GM08714 (cell line): ENCODE measurements around the gene USP17L15.
"Not testable (repeated sequence)": the region's sequence is repeated elsewhere in the genome, so short reads cannot be mapped to it uniquely, and the experiment has no call there.

Source experiments
- H3K4me3 ChIP-seq: fragments of 200-500 bp; sonication (Bioruptor generic); 2 replicates; pipeline ENCODE4 v1.5.1; 2014; ENCODE audit warnings: mild to moderate bottlenecking, low read length, inconsistent platforms

The USP17L15 gene, protein sequence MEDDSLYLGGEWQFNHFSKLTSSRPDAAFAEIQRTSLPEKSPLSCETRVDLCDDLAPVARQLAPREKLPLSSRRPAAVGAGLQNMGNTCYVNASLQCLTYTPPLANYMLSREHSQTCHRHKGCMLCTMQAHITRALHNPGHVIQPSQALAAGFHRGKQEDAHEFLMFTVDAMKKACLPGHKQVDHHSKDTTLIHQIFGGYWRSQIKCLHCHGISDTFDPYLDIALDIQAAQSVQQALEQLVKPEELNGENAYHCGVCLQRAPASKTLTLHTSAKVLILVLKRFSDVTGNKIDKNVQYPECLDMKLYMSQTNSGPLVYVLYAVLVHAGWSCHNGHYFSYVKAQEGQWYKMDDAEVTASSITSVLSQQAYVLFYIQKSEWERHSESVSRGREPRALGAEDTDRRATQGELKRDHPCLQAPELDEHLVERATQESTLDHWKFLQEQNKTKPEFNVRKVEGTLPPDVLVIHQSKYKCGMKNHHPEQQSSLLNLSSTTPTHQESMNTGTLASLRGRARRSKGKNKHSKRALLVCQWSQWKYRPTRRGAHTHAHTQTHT

DNA sequence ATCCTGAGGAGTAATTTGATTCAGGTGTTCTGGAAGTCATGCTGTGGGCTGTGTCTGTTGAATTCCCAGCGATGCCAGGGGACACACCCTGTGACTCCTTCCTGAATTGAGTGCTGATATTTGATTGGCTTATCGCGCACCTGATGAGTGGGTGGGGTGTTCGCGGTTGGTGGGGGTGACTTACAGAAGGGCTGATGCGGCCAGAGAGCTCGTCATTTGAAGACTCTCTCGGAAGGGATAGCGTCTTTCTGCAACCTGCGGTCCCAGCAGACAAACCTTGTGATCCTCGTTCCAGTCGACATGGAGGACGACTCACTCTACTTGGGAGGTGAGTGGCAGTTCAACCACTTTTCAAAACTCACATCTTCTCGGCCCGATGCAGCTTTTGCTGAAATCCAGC is at the start of gene USP17L15:
Gene USP17L15, plus strand, starts transcription at position 301 of the 400 bp plus-strand sequence. Its CDS starts 0 bp downstream, at position 301.
- not testable (repeated sequence) for H3K4me3 ChIP-seq

DNA sequence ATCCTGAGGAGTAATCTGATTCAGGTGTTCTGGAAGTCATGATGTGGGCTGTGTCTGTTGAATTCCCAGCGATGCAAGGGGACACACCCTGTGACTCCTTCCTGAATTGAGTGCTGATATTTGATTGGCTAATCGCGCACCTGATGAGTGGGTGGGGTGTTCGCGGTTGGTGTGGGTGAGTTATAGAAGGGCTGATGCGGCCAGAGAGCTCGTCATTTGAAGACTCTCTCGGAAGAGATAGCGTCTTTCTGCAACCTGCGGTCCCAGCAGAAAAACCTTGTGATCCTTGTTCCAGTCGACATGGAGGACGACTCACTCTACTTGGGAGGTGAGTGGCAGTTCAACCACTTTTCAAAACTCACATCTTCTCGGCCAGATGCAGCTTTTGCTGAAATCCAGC is 23.8 kb upstream of the USP17L15 start, which contains the start of gene USP17L10:
Gene USP17L10, plus strand, starts transcription at position 301 of the 400 bp plus-strand sequence. Its CDS starts 0 bp downstream, at position 301.
- H3K4me3 ChIP-seq = not testable (repeated sequence)

DNA sequence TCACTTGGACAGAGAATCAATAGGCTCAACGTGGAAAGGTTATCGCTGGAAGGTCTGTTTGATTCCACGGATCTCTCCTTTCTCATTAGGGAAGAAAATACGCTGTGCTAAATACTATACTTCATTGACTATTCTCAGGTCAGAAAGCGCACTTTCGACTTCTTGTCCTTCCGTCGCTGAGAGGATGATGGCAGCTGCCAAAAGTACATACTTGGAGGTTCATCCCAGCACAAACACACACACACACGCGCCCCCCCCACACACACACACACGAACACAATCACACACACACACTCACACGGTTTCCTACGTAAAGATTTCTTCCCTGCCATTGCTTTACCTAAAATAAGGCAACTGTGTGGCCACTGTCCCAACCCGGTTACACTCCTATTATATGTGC is 19.5 kb upstream of the USP17L15 start:
- not testable (repeated sequence) for H3K4me3 ChIP-seq

DNA sequence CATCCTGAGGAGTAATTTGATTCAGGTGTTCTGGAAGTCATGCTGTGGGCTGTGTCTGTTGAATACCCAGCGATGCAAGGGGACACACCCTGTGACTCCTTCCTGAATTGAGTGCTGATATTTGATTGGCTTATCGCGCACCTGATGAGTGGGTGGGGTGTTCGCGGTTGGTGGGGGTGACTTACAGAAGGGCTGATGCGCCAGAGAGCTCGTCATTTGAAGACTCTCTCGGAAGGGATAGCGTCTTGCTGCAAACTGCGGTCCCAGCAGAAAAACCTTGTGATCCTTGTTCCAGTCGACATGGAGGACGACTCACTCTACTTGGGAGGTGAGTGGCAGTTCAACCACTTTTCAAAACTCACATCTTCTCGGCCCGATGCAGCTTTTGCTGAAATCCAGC is 19.1 kb upstream of the USP17L15 start, which contains the start of gene USP17L11:
Gene USP17L11, plus strand, starts transcription at position 301 of the 400 bp plus-strand sequence. Its CDS starts 0 bp downstream, at position 301.
- not testable (repeated sequence) for H3K4me3 ChIP-seq

DNA sequence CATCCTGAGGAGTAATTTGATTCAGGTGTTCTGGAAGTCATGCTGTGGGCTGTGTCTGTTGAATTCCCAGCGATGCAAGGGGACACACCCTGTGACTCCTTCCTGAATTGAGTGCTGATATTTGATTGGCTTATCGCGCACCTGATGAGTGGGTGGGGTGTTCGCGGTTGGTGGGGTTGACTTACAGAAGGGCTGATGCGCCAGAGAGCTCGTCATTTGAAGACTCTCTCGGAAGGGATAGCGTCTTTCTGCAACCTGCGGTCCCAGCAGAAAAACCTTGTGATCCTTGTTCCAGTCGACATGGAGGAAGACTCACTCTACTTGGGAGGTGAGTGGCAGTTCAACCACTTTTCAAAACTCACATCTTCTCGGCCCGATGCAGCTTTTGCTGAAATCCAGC is 14.3 kb upstream of the USP17L15 start, which contains the start of gene USP17L12:
Gene USP17L12, plus strand, starts transcription at position 301 of the 400 bp plus-strand sequence. Its CDS starts 0 bp downstream, at position 301.
- not testable (repeated sequence) for H3K4me3 ChIP-seq

DNA sequence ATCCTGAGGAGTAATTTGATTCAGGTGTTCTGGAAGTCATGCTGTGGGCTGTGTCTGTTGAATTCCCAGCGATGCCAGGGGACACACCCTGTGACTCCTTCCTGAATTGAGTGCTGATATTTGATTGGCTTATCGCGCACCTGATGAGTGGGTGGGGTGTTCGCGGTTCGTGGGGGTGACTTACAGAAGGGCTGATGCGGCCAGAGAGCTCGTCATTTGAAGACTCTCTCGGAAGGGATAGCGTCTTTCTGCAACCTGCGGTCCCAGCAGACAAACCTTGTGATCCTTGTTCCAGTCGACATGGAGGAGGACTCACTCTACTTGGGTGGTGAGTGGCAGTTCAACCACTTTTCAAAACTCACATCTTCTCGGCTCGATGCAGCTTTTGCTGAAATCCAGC is 9.6 kb upstream of the USP17L15 start, which contains the start of gene USP17L13:
Gene USP17L13, plus strand, starts transcription at position 301 of the 400 bp plus-strand sequence. Its CDS starts 0 bp downstream, at position 301.
- not testable (repeated sequence) for H3K4me3 ChIP-seq

DNA sequence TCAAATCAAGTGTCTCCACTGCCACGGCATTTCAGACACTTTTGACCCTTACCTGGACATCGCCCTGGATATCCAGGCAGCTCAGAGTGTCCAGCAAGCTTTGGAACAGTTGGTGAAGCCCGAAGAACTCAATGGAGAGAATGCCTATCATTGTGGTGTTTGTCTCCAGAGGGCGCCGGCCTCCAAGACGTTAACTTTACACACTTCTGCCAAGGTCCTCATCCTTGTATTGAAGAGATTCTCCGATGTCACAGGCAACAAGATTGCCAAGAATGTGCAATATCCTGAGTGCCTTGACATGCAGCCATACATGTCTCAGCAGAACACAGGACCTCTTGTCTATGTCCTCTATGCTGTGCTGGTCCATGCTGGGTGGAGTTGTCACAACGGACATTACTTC is 3.9 kb upstream of the USP17L15 start:
- H3K4me3 ChIP-seq = not testable (repeated sequence)

DNA sequence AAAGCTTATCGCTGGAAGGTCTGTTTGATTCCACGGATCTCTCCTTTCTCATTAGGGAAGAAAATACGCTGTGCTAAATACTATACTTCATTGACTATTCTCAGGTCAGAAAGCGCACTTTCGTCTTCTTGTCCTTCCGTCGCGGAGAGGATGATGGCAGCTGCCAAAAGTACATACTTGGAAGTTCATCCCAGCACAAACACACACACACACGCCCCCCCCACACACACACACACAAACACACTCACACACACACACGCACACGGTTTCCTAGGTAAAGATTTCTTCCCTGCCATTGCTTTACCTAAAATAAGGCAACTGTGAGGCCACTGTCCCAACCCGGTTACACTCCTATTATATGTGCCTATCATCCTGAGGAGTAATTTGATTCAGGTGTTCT is 4.3 kb downstream of the USP17L15 start:
- not testable (repeated sequence) for H3K4me3 ChIP-seq

DNA sequence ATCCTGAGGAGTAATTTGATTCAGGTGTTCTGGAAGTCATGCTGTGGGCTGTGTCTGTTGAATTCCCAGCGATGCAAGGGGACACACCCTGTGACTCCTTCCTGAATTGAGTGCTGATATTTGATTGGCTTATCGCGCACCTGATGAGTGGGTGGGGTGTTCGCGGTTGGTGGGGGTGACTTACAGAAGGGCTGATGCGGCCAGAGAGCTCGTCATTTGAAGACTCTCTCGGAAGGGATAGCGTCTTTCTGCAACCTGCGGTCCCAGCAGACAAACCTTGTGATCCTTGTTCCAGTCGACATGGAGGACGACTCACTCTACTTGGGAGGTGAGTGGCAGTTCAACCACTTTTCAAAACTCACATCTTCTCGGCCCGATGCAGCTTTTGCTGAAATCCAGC is 9.4 kb downstream of the USP17L15 start, which contains the start of gene USP17L17:
Gene USP17L17, plus strand, starts transcription at position 301 of the 400 bp plus-strand sequence. Its CDS starts 0 bp downstream, at position 301.
- not testable (repeated sequence) for H3K4me3 ChIP-seq

DNA sequence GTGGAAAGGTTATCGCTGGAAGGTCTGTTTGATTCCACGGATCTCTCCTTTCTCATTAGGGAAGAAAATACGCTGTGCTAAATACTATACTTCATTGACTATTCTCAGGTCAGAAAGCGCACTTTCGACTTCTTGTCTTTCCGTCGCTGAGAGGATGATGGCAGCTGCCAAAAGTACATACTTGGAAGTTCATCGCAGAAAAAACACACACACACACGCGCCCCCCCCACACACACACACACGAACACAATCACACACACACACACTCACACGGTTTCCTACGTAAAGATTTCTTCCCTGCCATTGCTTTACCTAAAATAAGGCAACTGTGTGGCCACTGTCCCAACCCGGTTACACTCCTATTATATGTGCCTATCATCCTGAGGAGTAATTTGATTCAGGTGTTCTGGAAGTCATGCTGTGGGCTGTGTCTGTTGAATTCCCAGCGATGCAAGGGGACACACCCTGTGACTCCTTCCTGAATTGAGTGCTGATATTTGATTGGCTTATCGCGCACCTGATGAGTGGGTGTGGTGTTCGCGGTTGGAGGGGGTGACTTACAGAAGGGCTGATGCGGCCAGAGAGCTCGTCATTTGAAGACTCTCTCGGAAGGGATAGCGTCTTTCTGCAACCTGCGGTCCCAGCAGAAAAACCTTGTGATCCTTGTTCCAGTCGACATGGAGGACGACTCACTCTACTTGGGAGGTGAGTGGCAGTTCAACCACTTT is 13.9 kb downstream of the USP17L15 start, which contains the start of gene USP17L18:
Gene USP17L18, plus strand, starts transcription at position 678 of the 728 bp plus-strand sequence. Its CDS starts 0 bp downstream, at position 678.
- not testable (repeated sequence) for H3K4me3 ChIP-seq

DNA sequence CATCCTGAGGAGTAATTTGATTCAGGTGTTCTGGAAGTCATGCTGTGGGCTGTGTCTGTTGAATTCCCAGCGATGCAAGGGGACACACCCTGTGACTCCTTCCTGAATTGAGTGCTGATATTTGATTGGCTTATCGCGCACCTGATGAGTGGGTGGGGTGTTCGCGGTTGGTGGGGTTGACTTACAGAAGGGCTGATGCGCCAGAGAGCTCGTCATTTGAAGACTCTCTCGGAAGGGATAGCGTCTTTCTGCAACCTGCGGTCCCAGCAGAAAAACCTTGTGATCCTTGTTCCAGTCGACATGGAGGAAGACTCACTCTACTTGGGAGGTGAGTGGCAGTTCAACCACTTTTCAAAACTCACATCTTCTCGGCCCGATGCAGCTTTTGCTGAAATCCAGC is 18.9 kb downstream of the USP17L15 start, which contains the start of gene USP17L19:
Gene USP17L19, plus strand, starts transcription at position 301 of the 400 bp plus-strand sequence. Its CDS starts 0 bp downstream, at position 301.
- not testable (repeated sequence) for H3K4me3 ChIP-seq

DNA sequence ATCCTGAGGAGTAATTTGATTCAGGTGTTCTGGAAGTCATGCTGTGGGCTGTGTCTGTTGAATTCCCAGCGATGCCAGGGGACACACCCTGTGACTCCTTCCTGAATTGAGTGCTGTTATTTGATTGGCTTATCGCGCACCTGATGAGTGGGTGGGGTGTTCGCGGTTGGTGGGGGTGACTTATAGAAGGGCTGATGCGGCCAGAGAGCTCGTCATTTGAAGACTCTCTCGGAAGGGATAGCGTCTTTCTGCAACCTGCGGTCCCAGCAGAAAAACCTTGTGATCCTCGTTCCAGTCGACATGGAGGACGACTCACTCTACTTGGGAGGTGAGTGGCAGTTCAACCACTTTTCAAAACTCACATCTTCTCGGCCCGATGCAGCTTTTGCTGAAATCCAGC is 23.6 kb downstream of the USP17L15 start, which contains the start of gene USP17L20:
Gene USP17L20, plus strand, starts transcription at position 301 of the 400 bp plus-strand sequence. Its CDS starts 0 bp downstream, at position 301.
- not testable (repeated sequence) for H3K4me3 ChIP-seq

DNA sequence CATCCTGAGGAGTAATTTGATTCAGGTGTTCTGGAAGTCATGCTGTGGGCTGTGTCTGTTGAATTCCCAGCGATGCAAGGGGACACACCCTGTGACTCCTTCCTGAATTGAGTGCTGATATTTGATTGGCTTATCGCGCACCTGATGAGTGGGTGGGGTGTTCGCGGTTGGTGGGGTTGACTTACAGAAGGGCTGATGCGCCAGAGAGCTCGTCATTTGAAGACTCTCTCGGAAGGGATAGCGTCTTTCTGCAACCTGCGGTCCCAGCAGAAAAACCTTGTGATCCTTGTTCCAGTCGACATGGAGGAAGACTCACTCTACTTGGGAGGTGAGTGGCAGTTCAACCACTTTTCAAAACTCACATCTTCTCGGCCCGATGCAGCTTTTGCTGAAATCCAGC is 28.4 kb downstream of the USP17L15 start, which contains the start of gene USP17L21:
Gene USP17L21, plus strand, starts transcription at position 301 of the 400 bp plus-strand sequence. Its CDS starts 0 bp downstream, at position 301.
- not testable (repeated sequence) for H3K4me3 ChIP-seq

DNA sequence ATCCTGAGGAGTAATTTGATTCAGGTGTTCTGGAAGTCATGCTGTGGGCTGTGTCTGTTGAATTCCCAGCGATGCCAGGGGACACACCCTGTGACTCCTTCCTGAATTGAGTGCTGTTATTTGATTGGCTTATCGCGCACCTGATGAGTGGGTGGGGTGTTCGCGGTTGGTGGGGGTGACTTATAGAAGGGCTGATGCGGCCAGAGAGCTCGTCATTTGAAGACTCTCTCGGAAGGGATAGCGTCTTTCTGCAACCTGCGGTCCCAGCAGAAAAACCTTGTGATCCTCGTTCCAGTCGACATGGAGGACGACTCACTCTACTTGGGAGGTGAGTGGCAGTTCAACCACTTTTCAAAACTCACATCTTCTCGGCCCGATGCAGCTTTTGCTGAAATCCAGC is 33.1 kb downstream of the USP17L15 start, which contains the start of gene USP17L22:
Gene USP17L22, plus strand, starts transcription at position 301 of the 400 bp plus-strand sequence. Its CDS starts 0 bp downstream, at position 301.
- not testable (repeated sequence) for H3K4me3 ChIP-seq

DNA sequence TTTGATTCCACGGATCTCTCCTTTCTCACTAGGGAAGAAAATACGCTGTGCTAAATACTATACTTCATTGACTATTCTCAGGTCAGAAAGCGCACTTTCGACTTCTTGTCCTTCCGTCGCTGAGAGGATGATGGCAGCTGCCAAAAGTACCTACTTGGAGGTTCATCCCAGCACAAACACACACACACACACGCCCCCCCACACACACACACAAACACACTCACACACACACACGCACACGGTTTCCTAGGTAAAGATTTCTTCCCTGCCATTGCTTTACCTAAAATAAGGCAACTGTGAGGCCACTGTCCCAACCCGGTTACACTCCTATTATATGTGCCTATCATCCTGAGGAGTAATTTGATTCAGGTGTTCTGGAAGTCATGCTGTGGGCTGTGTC is 37.5 kb downstream of the USP17L15 start:
- not testable (repeated sequence) for H3K4me3 ChIP-seq
